ENCODE measurements around the gene ITLN2.
A peak's percentile ranks its signal among the peaks of the same experiment; 100 is the strongest.
"Not testable (repeated sequence)": the region's sequence is repeated elsewhere in the genome, so short reads cannot be mapped to it uniquely, and the experiment has no call there.

ITLN2 gene

DNA sequence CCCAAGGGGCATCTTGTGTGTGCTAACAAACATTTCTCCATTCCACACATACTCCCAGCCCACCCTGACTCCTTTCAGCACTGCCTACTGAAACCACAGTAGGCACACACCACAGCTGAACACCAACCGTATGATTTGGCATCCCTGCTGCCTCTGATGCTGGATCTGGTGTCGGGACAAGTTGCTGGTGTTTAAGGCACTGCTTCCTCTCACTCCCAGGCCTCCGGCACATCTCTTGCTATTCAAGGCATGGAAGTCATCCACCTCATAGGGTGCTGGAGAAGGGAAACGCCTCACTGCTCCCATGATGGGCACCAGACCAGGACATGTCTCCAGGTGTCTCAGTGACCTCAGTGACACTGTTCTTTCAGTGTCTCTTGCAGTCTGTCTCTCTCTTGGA is 2.4 kb upstream of the ITLN2 start:
- DNase-seq (ENCODE audit: low read depth), result no peak
- TF ChIP-seq, protein P1, sequence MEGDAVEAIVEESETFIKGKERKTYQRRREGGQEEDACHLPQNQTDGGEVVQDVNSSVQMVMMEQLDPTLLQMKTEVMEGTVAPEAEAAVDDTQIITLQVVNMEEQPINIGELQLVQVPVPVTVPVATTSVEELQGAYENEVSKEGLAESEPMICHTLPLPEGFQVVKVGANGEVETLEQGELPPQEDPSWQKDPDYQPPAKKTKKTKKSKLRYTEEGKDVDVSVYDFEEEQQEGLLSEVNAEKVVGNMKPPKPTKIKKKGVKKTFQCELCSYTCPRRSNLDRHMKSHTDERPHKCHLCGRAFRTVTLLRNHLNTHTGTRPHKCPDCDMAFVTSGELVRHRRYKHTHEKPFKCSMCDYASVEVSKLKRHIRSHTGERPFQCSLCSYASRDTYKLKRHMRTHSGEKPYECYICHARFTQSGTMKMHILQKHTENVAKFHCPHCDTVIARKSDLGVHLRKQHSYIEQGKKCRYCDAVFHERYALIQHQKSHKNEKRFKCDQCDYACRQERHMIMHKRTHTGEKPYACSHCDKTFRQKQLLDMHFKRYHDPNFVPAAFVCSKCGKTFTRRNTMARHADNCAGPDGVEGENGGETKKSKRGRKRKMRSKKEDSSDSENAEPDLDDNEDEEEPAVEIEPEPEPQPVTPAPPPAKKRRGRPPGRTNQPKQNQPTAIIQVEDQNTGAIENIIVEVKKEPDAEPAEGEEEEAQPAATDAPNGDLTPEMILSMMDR (IDR thresholded peaks at IDR 0.05; ENCODE audit: control insufficient read depth, insufficient read depth, low read depth, low read length, missing control alignments), result no peak
- no peak overlapping the region for H3K4me3 ChIP-seq (ENCODE audit: control insufficient read depth, low read depth, low read length)

DNA sequence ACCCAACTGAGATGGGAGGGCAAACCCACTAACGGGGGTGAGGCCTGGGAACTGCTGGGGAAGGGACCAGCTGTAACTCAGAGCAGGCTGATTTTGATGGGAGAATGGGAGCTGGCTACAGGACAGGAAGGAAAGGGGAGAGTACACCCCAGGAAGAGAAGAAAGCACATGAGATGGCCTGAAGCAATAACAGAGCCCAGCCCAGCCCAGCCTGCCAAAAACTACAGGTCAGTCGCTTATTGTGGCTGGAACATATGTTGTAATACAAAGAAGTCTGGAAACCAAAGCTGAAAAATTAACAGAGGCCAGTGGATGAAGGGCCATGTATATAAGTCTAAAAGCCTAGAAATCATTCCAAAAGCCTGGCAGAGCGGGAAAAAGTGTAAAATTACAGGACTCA is 1.6 kb downstream of the ITLN2 start:
- no peak for DNase-seq (ENCODE audit: low read depth)
- TF ChIP-seq, protein P1 (IDR thresholded peaks at IDR 0.05; ENCODE audit: control insufficient read depth, insufficient read depth, low read depth, low read length, missing control alignments), result no peak
- no peak overlapping the region for H3K4me3 ChIP-seq (ENCODE audit: control insufficient read depth, low read depth, low read length)

DNA sequence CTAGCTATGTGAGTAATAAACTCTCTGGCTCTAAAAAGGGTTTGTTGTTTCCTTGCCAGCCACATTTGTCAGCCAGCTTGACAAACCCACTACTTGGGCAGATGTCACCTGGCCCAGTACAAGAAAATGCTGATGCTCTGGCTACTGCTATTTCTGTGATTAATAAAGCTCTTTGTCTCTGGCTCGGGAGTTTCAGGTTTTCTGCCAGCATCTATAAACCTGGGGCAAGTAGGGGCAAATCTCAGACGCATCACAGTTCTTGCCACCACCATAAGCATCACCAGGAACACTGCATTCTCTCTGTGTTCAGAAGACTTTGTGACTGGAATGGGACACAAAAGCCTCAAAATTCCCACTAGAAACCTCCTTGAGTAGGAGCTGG is 2.5 kb downstream of the ITLN2 start:
- TF ChIP-seq, protein P1 (IDR thresholded peaks at IDR 0.05; ENCODE audit: control insufficient read depth, insufficient read depth, low read depth, low read length, missing control alignments), result no peak
- no peak for DNase-seq (ENCODE audit: low read depth)
- no peak overlapping the region for H3K4me3 ChIP-seq (ENCODE audit: control insufficient read depth, low read depth, low read length)

DNA sequence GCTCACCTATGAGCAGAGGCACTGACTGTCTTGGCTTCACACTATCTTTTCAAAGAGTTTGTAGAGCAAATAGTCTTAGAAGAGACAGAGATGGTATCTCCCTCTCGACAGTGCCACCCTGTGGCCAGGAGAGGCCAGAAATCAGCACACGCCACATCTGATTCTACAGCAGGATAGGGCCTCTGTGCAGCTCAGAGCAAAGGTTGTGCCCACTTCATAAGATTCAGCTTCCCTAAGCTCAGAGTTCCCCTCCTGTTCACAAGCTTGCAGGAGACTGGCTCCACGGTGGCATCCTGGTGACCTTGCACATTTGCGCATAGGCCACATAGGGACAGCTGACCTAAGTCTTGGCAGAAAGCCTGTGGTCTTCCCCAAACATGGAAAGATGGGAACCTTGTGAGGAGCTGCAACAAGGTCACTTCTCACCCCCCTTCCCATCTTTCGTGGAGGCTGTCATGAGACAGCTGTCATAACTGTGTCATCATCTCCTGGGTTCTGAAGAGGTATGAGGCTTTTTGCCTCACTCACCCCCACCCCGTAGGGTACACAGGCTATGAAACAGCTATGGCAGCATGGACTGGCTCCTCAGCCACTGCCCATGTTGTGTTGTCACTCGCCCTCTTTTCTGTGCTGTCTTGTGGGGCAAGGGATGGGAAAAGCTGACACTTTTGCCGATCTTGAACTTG is 3.0 kb downstream of the ITLN2 start:
- no peak overlapping the region for H3K4me3 ChIP-seq (ENCODE audit: control insufficient read depth, low read depth, low read length)
- DNase-seq (ENCODE audit: low read depth), result no peak
- TF ChIP-seq, protein P1 (IDR thresholded peaks at IDR 0.05; ENCODE audit: control insufficient read depth, insufficient read depth, low read depth, low read length, missing control alignments), result peak; percentile 80

DNA sequence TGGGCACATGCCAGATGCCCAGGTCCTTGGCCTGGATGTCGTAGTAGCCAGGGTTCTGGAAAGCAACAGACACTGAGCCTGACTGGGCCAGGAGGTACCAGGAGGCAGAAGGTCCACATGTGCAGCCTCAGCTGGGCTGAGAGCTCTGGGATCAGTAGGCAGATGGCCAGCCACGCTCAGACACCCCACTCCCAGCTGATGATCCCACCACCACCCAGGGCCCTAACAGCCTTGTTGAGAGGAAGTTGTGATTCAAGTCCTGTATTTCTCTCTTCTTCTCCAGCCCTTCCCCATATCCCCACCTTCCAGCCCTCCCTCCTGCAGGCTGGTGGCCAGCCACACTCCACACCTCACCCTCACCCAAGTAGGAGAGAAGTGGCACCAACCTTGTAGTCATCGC is 4.0 kb downstream of the ITLN2 start:
- DNase-seq (ENCODE audit: low read depth), result no peak
- TF ChIP-seq, protein P1 (IDR thresholded peaks at IDR 0.05; ENCODE audit: control insufficient read depth, insufficient read depth, low read depth, low read length, missing control alignments), result no peak
- H3K4me3 ChIP-seq (ENCODE audit: control insufficient read depth, low read depth, low read length), result no peak overlapping the region

DNA sequence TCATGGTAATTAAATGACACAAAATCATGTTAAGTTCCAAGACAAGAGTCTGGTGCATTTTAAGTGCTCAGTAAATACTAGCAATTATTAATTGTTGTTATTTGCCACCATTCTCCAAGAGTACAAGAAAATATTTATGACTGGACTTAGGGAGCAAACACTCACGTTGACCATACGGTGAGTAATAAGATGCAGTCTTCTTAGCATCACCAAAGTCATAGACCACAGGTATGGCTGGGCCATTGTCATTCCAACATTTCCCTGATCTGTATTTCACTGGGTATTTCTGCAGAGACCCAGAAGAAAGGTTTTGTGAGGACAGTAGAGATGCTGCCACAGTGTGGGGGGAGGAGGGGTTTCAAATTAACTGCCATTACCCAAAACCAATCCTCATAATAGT is 4.7 kb downstream of the ITLN2 start:
- no peak for DNase-seq (ENCODE audit: low read depth)
- TF ChIP-seq, protein P1 (IDR thresholded peaks at IDR 0.05; ENCODE audit: control insufficient read depth, insufficient read depth, low read depth, low read length, missing control alignments), result no peak
- no peak overlapping the region for H3K4me3 ChIP-seq (ENCODE audit: control insufficient read depth, low read depth, low read length)

DNA sequence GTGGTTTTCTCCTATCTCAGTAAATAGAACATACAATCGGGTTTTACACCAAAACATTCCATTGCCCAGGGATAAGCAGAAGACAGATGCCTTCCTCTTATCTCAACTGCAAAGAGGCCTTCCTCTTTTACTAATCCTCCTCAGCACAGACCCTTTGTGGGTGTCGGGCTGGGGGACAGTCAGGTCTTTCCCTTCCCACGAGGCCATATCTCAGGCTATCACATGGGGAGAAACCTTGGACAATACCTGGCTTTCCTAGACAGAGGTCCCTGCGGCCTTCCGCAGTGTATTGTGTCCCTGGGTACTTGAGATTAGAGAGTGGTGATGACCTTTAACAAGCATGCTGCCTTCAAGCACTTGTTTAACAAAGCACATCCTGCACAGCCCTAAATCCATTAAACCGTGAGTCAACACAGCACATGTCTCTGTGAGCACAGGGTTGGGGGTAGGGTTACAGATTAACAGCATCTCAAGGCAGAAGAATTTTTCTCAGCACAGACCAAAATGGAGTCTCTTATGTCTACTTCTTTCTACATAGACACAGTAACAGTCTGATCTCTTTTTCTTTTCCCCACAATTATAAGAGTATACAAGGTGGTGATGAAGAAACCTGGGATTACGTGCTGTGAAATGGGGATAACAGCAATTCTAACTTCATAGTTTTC is 5.3 kb downstream of the ITLN2 start:
- DNase-seq (ENCODE audit: low read depth); H3K4me3 ChIP-seq (ENCODE audit: control insufficient read depth, low read depth, low read length): not testable (repeated sequence)

DNA sequence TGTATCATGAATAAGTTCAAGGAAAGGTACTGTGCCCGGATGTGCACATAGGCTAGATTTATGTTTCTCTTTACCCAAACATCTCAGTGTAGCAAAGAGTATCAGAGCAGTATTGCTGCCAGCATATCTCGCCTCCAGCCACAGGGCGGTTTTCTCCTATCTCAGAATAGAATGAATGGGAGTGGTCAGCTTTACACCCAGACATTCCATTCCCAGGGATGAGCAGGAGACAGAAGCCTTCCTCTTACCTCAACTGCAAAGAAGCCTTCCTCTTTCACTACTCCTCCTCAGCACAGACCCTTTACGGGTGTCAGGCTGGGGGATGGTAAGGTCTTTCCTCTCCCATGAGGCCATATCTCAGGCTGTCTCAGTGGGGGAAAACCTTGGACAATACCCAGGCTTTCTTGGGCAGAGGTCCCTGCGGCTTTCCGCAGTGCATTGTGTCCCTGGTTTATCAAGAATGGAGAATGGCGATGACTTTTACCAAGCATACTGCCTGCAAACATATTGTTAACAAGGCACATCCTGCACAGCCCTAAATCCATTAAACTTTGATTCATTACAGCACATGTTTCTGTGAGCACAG is 7.3 kb downstream of the ITLN2 start:
- not testable (repeated sequence) for DNase-seq (ENCODE audit: low read depth); H3K4me3 ChIP-seq (ENCODE audit: control insufficient read depth, low read depth, low read length)

DNA sequence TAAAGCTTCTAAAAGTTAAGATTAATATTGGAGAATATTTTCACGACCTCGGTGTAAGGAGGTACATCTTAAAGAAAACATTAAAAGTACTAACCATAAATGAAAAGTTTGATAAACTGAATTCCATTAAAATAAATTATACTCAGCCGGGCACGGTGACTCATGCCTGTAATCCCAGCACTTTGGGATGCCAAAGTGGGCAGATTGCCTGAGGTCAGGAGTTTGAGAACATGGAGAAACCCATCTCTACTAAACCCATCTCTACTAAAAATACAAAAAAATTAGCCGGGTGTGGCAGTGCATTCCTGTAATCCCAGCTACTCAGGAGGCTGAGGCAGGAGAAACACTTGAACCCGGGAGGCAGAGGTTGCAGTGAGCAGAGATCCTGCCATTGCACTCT is 8.7 kb downstream of the ITLN2 start:
- not testable (repeated sequence) for H3K4me3 ChIP-seq (ENCODE audit: control insufficient read depth, low read depth, low read length); DNase-seq (ENCODE audit: low read depth)
